K562 (cell line): ENCODE measurements around the gene TRABD2B. TPM values are rescaled to one million over a fixed set of nuclear protein-coding genes. Genes with fewer than 3 reads are reported as not detected.
A peak's percentile ranks its signal among the peaks of the same experiment; 100 is the strongest.

Experiments used
- ATAC-seq: fragments of 200-7000 bp; cut with Tn5 transposase; 3 replicates; pipeline ENCODE4 v1.9.1; 2020; ENCODE audit warnings: moderate library complexity
- BruUV-seq: library from RNA; stranded (reverse); fragments of 400-500 nt; replicated peaks from 2 replicates; lab custom pipeline; 2021; lab: Mats Ljungman, UMichigan
- CTCF ChIA-PET: fragments of 300-600 bp; formaldehyde crosslinking; extraction: SDS; loops from one replicate; lab custom pipeline; 2021; ENCODE audit warnings: low intra/inter-chr PET ratio; lab: Yijun Ruan, JAX
- POLR2A ChIA-PET: fragments of 300-600, 350-650 bp; sonication (Branson Sonifier 250); formaldehyde crosslinking; extraction: SDS; loops from one replicate; lab custom pipeline; 2021; ENCODE audit warnings: antibody characterized with exemption, inconsistent platforms; lab: Yijun Ruan, JAX
- DNase-seq, 4 experiments: peaks; one replicate each; pipeline versions ENCODE4 v3.0.0 to v3.0.0-alpha.2; 2011 to 2018; ENCODE audit warnings: low spot score in 3 of 4, mixed read lengths in 3 of 4; ENCODE audit errors: extremely low read depth in 1 of 4
- FAIRE-seq: peaks from 2 replicates; lab custom pipeline; 2011; peaks lifted over from hg19 to GRCh38; lab: Jason Lieb, UNC
- H2AFZ ChIP-seq: 2 replicates; pipeline ENCODE4 v1.6.0; 2011; ENCODE audit warnings: low read depth, low read length, control low read depth, inconsistent platforms
- H3K27ac ChIP-seq: fragments of 200-600 bp; 3 replicates; pipeline ENCODE4 v1.8.0; 2011; ENCODE audit warnings: low read depth, mild to moderate bottlenecking, control low read depth, inconsistent platforms, low read length, moderate library complexity, mixed read lengths; ENCODE audit errors: extremely low read depth
- H3K27me3 ChIP-seq, 2 experiments: fragments of 300-600 bp in 1 of 2; 2 replicates in 1 of 2; 3 replicates in 1 of 2; pipeline versions ENCODE4 v1.6.0 to v1.8.0; 2011; ENCODE audit warnings: inconsistent platforms in 2 of 2, low read length in 2 of 2, mild to moderate bottlenecking in 1 of 2, mixed read lengths in 1 of 2, moderate library complexity in 1 of 2; ENCODE audit not compliant: control insufficient read depth in 2 of 2, insufficient read depth in 2 of 2
- H3K36me3 ChIP-seq: fragments of 300-600 bp; 3 replicates; pipeline ENCODE4 v1.8.0; 2011; ENCODE audit warnings: mild to moderate bottlenecking, low read length, inconsistent platforms; ENCODE audit not compliant: control insufficient read depth, insufficient read depth
- H3K4me1 ChIP-seq, 2 experiments: fragments of 200-600 bp in 1 of 2; replicated peaks in 1 of 2; 2 replicates in 1 of 2; 3 replicates in 1 of 2; pipeline versions ENCODE4 v1.5.1 to v1.8.0; 2011; ENCODE audit warnings: inconsistent platforms in 2 of 2, low read length in 2 of 2, mild to moderate bottlenecking in 1 of 2, mixed read lengths in 1 of 2, moderate library complexity in 1 of 2; ENCODE audit not compliant: control insufficient read depth in 2 of 2, insufficient read depth in 2 of 2
- H3K4me2 ChIP-seq: 2 replicates; pipeline ENCODE4 v1.6.1; 2011; ENCODE audit warnings: low read length, control low read depth, inconsistent platforms, mixed read lengths; ENCODE audit not compliant: insufficient read depth
- H3K4me3 ChIP-seq: fragments of 200-600 bp; sonication (generic), shearing (Covaris generic); 2 replicates; pipeline ENCODE4 v1.5.1; 2016; ENCODE audit warnings: control low read depth, inconsistent platforms
- H3K79me2 ChIP-seq: fragments of 200-600 bp; 3 replicates; pipeline ENCODE4 v1.8.0; 2011; ENCODE audit warnings: low read length, inconsistent platforms; ENCODE audit not compliant: control insufficient read depth, insufficient read depth
- H3K9ac ChIP-seq, 2 experiments: 2 replicates each; pipeline versions ENCODE4 v1.6.0 to v1.6.1; 2011; ENCODE audit warnings: low read depth in 2 of 2, low read length in 2 of 2, control low read depth in 1 of 2, inconsistent platforms in 1 of 2, mild to moderate bottlenecking in 1 of 2, mixed read lengths in 1 of 2; ENCODE audit not compliant: insufficient read depth in 1 of 2
- H3K9me1 ChIP-seq: one replicate; pipeline ENCODE4 v1.6.0; 2011; ENCODE audit warnings: inconsistent platforms, mild to moderate bottlenecking, low read length, moderate library complexity; ENCODE audit not compliant: control insufficient read depth, insufficient read depth
- H3K9me3 ChIP-seq: replicated peaks from 2 replicates; pipeline ENCODE4 v1.5.1; 2011; ENCODE audit warnings: low read depth, low read length, inconsistent platforms; ENCODE audit not compliant: control insufficient read depth, insufficient read depth
- H4K20me1 ChIP-seq: replicated peaks from 2 replicates; pipeline ENCODE4 v1.6.1; 2011; ENCODE audit warnings: low read length, inconsistent platforms, mixed read lengths; ENCODE audit not compliant: control insufficient read depth, insufficient read depth
- KLF16 ChIP-seq: IDR thresholded peaks from 2 replicates; pipeline ENCODE4 v1.6.1; 2016; ENCODE audit warnings: antibody characterized with exemption
- RBM25 ChIP-seq: fragments of 200-400 bp; formaldehyde crosslinking; IDR thresholded peaks from 2 replicates; pipeline ENCODE4 v1.6.1; 2018; ENCODE audit warnings: low read length, low read depth, moderate library complexity; ENCODE audit not compliant: severe bottlenecking
- TCFL5 ChIP-seq: fragments of 250-450 bp; sonication (Bioruptor Pico); conservative IDR thresholded peaks from 2 replicates; pipeline ENCODE4 v1.6.1; 2021; ENCODE audit warnings: mild to moderate bottlenecking, moderate library complexity, matching md5 sums
- WGBS: fragments of 100-300 bp; shearing (Covaris generic); methylation state at CpG from one replicate; pipeline ENCODE4 v1.1.6; 2016; ENCODE audit warnings: low coverage, mixed read lengths; ENCODE audit not compliant: insufficient coverage; ENCODE audit errors: missing lambda C conversion rate; 5-methylcytosine and 5-hydroxymethylcytosine counted together
- in situ Hi-C: fragments of 300-500 bp; cut with MboI; formaldehyde crosslinking; loops from 4 replicates; pipeline ENCODE4 v1.15.0; 2018; ENCODE audit warnings: inconsistent platforms, mixed read lengths
- intact Hi-C: fragments of 100-400 bp; cut with micrococcal nuclease; formaldehyde crosslinking; loops from 2 replicates; pipeline ENCODE4 v1.14.2; 2022
- polyA plus RNA-seq, 8 experiments: library from polyadenylated mRNA; depleted of rRNA in 4 of 8; stranded (reverse) in 5 of 8; unstranded in 3 of 8; fragments of >200 nt; fragmentation: Nextera tagmentation in 2 of 8; fragmentation: Illumina TruSeq in 1 of 8; extraction: Ambion mirVana in 2 of 8; extraction: Trizol in 1 of 8; gene quantifications; 2 replicates each; pipeline versions ENCODE4 v1.2.1 to v1.2.3, GENCODE V29; 2011 to 2014; ENCODE audit warnings: inconsistent platforms in 1 of 8, missing spikeins in 1 of 8
- total RNA-seq, 7 experiments: library from RNA; depleted of rRNA in 6 of 7; stranded (reverse); fragments of >200 nt in 6 of 7; fragmentation: Illumina TruSeq in 2 of 7; extraction: Trizol in 2 of 7; gene quantifications; 2 replicates each; pipeline versions ENCODE4 v1.2.1 to v1.2.3, GENCODE V29; 2011 to 2021; ENCODE audit warnings: low replicate concordance in 1 of 7

TRABD2B gene
- total and polyA plus RNA-seq, 9 of the 15 experiments (the other 6 are each of a cell fraction or from before 2014, with no cell fraction given), result not detected

DNA sequence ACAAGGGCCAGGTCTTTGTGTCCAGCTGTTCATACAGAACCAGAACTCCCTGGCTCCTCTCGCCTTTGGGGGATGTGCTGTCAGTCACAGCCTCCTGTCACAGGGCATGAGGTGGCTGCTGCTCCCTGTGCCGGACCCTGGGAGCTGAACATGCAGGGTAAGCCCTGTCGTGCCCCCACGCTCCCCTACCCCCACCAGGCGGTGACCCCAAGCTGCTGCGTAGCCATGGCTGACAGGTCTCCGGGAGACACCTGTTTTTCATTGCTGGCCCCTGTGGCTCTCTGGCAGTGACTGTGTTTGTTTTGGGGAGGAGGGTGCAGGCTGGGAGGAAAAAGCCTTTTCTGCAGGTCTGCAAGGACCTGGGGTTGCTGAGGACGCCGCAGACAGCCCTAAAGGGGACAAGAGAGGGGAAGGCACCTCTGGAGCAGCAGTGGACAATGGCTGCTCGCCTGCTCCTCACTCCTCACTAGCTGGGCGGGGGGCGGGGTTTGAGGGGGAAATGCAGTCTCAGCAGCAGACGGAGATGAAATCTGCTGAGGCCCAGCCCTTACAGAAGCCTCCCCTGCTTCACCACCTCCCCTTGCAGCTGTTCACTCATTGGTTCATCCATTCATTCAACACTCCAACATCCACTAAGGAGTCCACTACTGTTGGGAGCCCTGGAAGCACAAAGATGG is 81.4 kb downstream of the TRABD2B start (continued):
- TF ChIP-seq KLF16, result no peak

DNA sequence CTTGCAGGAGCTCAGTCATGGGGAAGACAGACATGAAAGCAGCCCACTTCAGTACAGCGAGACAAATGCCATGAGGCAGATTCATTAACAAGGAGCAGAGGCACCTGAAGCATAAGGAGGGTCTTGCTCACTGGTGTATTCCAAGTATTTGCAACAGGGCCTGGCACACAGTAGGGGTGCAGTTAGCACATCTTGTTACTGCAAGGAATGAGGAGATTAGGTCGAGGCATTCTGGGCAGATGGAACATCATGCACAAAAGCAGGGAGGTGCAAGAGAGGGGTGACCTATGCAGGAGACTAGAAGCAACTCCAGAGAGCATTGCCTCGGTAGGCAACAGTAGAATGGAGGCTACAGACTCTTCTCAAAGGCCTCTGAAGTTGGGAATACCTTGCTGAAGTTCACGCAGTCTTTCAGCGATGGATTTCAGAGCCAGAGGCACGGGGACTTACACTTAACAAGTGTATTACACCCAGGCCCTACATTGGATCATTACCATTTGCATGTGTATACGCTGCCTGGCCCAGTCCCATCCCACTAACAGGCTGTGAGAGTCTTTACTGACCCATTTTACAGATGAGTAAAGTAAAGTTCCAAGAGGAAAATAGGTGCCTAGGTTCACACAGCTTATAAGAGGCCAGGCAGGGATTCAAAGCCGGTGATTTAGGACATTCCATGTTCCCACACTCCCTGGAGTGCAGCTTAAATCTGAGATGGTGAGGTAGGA is 82.1 kb downstream of the TRABD2B start:
- no peaks in the 10 kb centered on the region for H3K79me2 ChIP-seq
- ATAC-seq (no peak), FAIRE-seq (no peak)

More for the DNA sequence above, 82.1 kb downstream of the TRABD2B start:
- Histone ChIP-seq H3K9ac (no peak overlapping the region), H4K20me1 (0 out of 2 replicates have a peak, but pooled peaks cover 4% of the 10 kb centered on the region), H3K9me3 (no peaks in the 10 kb centered on the region), H2AFZ (no peak overlapping the region), H3K4me1 (no peaks in the 10 kb centered on the region; a peak in 1 of 5 replicates), H3K4me2 (no peak overlapping the region), H3K27ac (no peak overlapping the region), H3K27me3 (peaks cover 0 to 14% of the 10 kb centered on the region in 2 experiments; a peak in 2 of 5 replicates), H3K9me1 (no peaks in the 10 kb centered on the region), H3K36me3 (no peaks in the 10 kb centered on the region), H3K4me3 (no peak overlapping the region)
- CTCF ChIA-PET, result no interaction called here
- intact Hi-C loops, result no loop called here
- POLR2A ChIA-PET, result interaction anchor here (0.7 to 1.1 kb wide), 3 partner anchors 32 to 163 kb away, joined by 3 to 4 read pairs (median 3); no protein-coding TSS in a partner anchor
- DNase-seq, result no peak
- WGBS, result 0% methylated on average over 8 of the region's 8 CpGs
- BruUV-seq, result no TSS peak
- TF ChIP-seq RBM25 (peak; percentile 42), TCFL5 (CRISPR knock-in tag) (no peak)
- TF ChIP-seq, all 486 proteins: peak for 1
- in situ Hi-C loops, result no loop called here
